HEK293T (cell line): ENCODE data around the gene HLA-E.
"Not testable (repeated sequence)": the region's sequence is repeated elsewhere in the genome, so short reads cannot be mapped to it uniquely, and the experiment has no call there.

Experiments
- CTCF ChIA-PET: fragments of 350-600 bp; formaldehyde crosslinking; extraction: SDS; loops from one replicate; lab custom pipeline; 2021; ENCODE audit warnings: antibody characterized with exemption, inconsistent platforms; lab: Yijun Ruan, JAX
- POLR2A ChIA-PET: fragments of 350-600 bp; formaldehyde crosslinking; extraction: SDS; loops from one replicate; lab custom pipeline; 2020; ENCODE audit warnings: antibody characterized with exemption, inconsistent platforms; lab: Yijun Ruan, JAX
- DNase-seq: peaks from one replicate; pipeline ENCODE4 v3.0.0; 2012; ENCODE audit warnings: mixed read lengths; ENCODE audit errors: extremely low spot score
- ARNT ChIP-seq: fragments of 450-650 bp; IDR thresholded peaks from 2 replicates; pipeline ENCODE4 v1.6.1; 2017; ENCODE audit warnings: mild to moderate bottlenecking
- BHLHE40 ChIP-seq: fragments of 450-650 bp; IDR thresholded peaks from 2 replicates; pipeline ENCODE4 v1.6.1; 2016; ENCODE audit warnings: mild to moderate bottlenecking, moderate library complexity, borderline replicate concordance
- CTBP1 ChIP-seq: fragments of 450-650 bp; IDR thresholded peaks from 2 replicates; pipeline ENCODE4 v1.6.1; 2016; ENCODE audit warnings: borderline replicate concordance
- ELF4 ChIP-seq: fragments of 450-650 bp; IDR thresholded peaks from 2 replicates; pipeline ENCODE4 v1.6.1; 2017; ENCODE audit warnings: antibody characterized with exemption
- FOXA1 ChIP-seq: fragments of 450-650 bp; IDR thresholded peaks from 2 replicates; pipeline ENCODE4 v1.6.1; 2016; ENCODE audit warnings: mild to moderate bottlenecking
- FOXK2 ChIP-seq: fragments of 450-650 bp; IDR thresholded peaks from 2 replicates; pipeline ENCODE4 v1.6.1; 2016; ENCODE audit warnings: mild to moderate bottlenecking
- FOXM1 ChIP-seq: fragments of 450-650 bp; IDR thresholded peaks from 2 replicates; pipeline ENCODE4 v1.6.1; 2017; ENCODE audit warnings: mild to moderate bottlenecking, borderline replicate concordance
- HDGF ChIP-seq: fragments of 450-650 bp; IDR thresholded peaks from 2 replicates; pipeline ENCODE4 v1.6.1; 2017; ENCODE audit warnings: antibody characterized with exemption, borderline replicate concordance
- L3MBTL2 ChIP-seq: fragments of 450-650 bp; conservative IDR thresholded peaks from 2 replicates; pipeline ENCODE4 v1.6.1; 2016; ENCODE audit warnings: mild to moderate bottlenecking
- LEF1 ChIP-seq: fragments of 450-650 bp; IDR thresholded peaks from 2 replicates; pipeline ENCODE4 v1.6.1; 2017; ENCODE audit warnings: mild to moderate bottlenecking, borderline replicate concordance
- NFRKB ChIP-seq: fragments of 450-650 bp; IDR thresholded peaks from 2 replicates; pipeline ENCODE4 v1.6.1; 2016; ENCODE audit warnings: mild to moderate bottlenecking, moderate library complexity
- SP1 ChIP-seq: fragments of 450-650 bp; IDR thresholded peaks from 2 replicates; pipeline ENCODE4 v1.6.1; 2017
- SUZ12 ChIP-seq: fragments of 450-650 bp; IDR thresholded peaks from 2 replicates; pipeline ENCODE4 v1.6.1; 2016; ENCODE audit warnings: mild to moderate bottlenecking
- TARDBP ChIP-seq: fragments of 450-650 bp; IDR thresholded peaks from 2 replicates; pipeline ENCODE4 v1.6.1; 2016
- ZNF384 ChIP-seq: fragments of 450-650 bp; IDR thresholded peaks from 2 replicates; pipeline ENCODE4 v1.6.1; 2016
- TF ChIP-seq, protein P1 (sequence below): fragments of 450-650 bp; IDR thresholded peaks from 2 replicates; pipeline ENCODE4 v1.6.1; 2016

HLA-E gene

DNA sequence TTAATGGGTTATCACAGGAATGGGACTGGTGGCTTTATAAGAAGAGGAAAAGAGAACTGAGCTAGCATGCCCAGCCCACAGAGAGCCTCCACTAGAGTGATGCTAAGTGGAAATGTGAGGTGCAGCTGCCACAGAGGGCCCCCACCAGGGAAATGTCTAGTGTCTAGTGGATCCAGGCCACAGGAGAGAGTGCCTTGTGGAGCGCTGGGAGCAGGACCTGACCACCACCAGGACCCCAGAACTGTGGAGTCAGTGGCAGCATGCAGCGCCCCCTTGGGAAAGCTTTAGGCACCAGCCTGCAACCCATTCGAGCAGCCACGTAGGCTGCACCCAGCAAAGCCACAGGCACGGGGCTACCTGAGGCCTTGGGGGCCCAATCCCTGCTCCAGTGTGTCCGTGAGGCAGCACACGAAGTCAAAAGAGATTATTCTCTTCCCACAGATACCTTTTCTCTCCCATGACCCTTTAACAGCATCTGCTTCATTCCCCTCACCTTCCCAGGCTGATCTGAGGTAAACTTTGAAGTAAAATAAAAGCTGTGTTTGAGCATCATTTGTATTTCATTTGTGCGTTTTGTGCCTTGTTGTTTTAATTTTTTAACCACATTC, 4.4 kb downstream of the HLA-E start:
- TF ChIP-seq TARDBP (no peak), ELF4 (no peak)
- ChIA-PET POLR2A (interaction anchor here (0.6 to 1.2 kb wide), 2 partner anchors 8 to 177 kb away, joined by 3 read pairs; no protein-coding TSS in a partner anchor), CTCF (interaction anchor here (0.8 to 1.5 kb wide), 3 partner anchors 10 to 50 kb away, joined by 3 to 6 read pairs (median 3); no protein-coding TSS in a partner anchor)
- DNase-seq, result no peak

DNA sequence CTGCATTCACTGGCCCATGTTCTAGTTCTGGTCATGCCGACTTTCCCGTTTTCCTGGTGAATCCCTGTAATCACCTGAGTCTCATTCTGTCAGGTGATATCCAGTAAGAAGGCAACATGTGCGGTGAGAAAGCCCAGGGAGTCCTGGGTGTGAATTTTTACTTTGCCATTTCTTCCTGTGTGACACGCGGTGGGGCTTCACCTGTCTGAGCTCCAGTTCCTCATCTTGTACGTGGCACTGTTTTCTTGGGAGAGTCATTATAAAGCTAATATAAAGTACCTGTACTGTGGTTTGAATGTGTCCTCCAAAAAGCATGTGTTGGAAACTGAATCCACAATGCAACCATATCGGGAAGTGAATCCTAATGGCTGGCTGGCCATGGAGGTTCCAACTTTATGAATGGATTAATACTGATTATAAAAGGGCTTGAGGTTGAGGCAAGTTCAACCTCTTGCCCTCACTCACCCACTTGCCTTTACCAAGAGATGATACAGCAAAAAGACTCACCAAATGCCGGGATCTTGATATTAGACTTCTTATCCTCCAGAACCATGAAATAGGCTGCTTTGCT, 5.1 kb downstream of the HLA-E start:
- CTCF ChIA-PET, result interaction anchor here (1.2 to 1.5 kb wide), 2 partner anchors 12 to 50 kb away, joined by 3 to 6 read pairs; no protein-coding TSS in a partner anchor
- no peak for DNase-seq
- POLR2A ChIA-PET, result interaction anchor here (1.2 kb wide), 1 partner anchor 7 kb away, joined by 3 read pairs; no protein-coding TSS in a partner anchor
- TF ChIP-seq ZNF384 (no peak), TARDBP (no peak), FOXA1 (no peak), CTBP1 (no peak), SUZ12 (no peak), FOXM1 (no peak), SP1 (no peak), BHLHE40 (no peak), NFRKB (no peak), HDGF (no peak), ARNT (no peak), L3MBTL2 (no peak), FOXK2 (no peak), ELF4 (no peak), LEF1 (no peak)
- TF ChIP-seq, protein P1, sequence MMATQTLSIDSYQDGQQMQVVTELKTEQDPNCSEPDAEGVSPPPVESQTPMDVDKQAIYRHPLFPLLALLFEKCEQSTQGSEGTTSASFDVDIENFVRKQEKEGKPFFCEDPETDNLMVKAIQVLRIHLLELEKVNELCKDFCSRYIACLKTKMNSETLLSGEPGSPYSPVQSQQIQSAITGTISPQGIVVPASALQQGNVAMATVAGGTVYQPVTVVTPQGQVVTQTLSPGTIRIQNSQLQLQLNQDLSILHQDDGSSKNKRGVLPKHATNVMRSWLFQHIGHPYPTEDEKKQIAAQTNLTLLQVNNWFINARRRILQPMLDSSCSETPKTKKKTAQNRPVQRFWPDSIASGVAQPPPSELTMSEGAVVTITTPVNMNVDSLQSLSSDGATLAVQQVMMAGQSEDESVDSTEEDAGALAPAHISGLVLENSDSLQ, result no peak

DNA sequence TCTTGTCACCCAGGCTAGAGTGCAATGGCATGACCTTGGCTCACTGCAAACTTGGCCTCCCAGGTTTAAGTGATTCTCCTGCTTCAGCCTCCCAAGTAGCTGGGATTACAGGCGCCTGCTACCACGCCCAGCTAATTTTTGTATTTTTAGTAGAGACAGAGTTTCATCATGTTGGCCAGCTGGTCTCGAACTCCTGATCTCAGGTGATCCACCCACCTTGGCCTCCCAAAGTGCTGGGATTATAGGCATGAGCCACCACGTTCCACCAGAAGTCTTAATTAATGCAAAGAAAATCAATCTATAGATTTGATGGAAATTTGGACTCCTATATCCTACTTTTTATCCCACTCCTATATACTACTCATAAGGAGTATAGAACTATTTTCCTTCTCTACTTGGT, 5.8 kb downstream of the HLA-E start:
- DNase-seq, POLR2A ChIA-PET, CTCF ChIA-PET: not testable (repeated sequence)

DNA sequence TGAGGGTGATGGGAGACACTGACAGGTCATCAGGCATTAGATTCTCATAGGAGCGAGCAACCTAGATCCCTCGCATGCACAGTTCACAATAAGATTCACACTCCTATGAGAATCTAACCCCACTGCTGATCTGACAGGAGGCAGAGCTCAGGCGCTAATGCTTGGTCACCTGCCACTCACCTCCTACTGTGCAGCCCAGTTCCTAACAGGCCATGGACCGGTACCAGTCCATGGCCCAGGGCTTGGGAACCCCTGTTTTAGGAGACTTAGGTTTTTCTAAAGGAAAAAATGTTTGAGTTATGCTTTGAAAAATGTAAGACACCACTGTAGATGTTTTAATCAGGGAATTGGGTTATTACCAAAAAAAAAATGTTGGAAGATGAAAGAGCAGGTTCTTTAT, 6.7 kb downstream of the HLA-E start:
- POLR2A ChIA-PET, result no interaction called here
- TF ChIP-seq TARDBP (no peak), FOXM1 (no peak), LEF1 (no peak), FOXA1 (no peak), BHLHE40 (no peak), HDGF (no peak), L3MBTL2 (no peak), ZNF384 (no peak), SUZ12 (no peak), SP1 (no peak), CTBP1 (no peak), FOXK2 (no peak), ELF4 (no peak), ARNT (no peak), NFRKB (no peak)
- TF ChIP-seq, protein P1, result no peak
- CTCF ChIA-PET, result interaction anchor here (0.6 kb wide), 1 partner anchor 59 kb away, joined by 3 read pairs; no protein-coding TSS in a partner anchor
- DNase-seq, result no peak

DNA sequence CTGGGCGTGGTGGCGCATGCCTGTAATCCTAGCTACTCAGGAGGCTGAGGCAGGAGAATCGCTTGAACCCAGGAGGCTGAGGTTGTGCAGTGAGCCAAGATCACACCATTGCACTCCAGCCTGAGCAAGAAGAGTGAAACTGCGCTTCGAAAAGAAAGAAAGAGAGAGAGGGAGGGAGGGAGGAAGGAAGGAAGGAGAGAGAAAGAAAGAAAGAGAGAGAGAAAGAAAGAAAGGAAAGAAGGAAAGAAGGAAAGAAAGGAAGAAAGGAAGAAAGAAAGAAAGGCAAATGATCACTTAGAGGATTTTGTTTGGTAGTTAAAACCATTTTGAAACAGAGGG, 7.9 kb downstream of the HLA-E start:
- CTCF ChIA-PET, DNase-seq, POLR2A ChIA-PET: not testable (repeated sequence)

DNA sequence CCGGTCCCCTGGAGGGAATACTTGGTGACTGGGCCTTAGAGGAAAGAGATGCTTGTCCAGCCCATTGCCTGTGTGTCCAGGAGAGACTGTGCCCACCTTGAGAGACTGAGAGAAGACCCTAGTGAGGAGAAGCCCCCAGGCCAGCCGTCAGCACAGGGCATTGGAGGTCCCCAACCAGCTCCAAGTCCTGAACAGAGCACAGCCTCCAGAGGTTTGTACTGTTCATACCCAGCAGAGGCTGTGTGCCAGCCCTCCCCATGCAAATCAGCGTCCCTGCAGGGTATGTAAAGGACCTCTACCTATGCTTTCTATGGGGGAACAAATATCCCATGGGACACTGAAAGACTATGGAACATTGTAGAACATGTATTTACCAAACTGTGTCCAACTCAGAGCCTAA, 8.4 kb downstream of the HLA-E start:
- POLR2A ChIA-PET, result no interaction called here
- CTCF ChIA-PET, result no interaction called here
- no peak for TF ChIP-seq HDGF
- no peak for TF ChIP-seq FOXM1
- no peak for TF ChIP-seq FOXA1
- TF ChIP-seq SP1, result no peak
- DNase-seq, result no peak

DNA sequence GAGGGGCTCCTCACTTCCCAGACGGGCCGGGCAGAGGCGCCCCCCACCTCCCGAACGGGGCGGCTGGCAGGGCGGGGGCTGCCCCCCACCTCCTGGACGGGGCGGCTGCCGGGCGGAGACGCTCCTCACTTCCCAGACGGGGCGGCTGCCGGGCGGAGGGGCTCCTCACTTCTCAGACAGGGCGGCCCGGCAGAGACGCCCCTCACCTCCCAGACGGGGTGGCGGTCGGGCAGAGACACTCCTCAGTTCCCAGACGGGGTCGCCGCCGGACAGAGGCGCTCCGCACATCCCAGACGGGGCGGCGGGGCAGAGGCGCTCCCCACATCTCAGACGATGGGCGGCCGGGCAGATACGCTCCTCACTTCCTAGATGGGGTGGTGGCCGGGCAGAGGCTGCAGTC, 9.4 kb downstream of the HLA-E start:
- POLR2A ChIA-PET, DNase-seq, CTCF ChIA-PET: not testable (repeated sequence)
